Measurements from ENCODE around the gene UBL7. TPM values are rescaled to one million over a fixed set of nuclear protein-coding genes. Genes with fewer than 3 reads are reported as not detected.
"Not testable (repeated sequence)": the region's sequence is repeated elsewhere in the genome, so short reads cannot be mapped to it uniquely, and the experiment has no call there.

UBL7 gene
- total RNA-seq, 8 experiments from 2014 or later = 34.5 to 48.1 (median 43.2) TPM

DNA sequence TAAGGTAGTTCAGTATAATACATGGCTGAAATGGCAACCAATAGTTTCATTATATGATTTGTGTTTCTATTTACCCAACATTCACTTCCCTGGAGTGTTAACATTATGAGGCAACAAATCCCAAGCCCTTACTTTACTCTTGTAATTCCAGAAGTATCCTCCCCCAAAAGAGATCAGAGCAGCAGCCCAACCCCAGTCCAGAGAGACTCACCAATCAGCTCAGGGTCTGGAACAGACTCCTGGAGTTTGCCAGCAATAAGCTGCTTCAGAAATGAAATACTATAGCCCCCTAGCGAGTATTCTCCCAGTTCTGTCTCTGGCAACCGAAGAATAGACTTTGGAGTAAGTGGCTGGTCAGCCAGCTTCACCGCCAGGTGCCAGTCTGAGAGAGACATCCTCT, 2.5 kb downstream of the UBL7 start:
- H3K4me3 ChIP-seq = no peak overlapping the region
- ATAC-seq (replicated peaks in 6 of 8) = no peak
- peaks cover 4 to 7% of the 10 kb centered on the region in 2 donors for H3K4me1 ChIP-seq (replicated peaks in 1 of 2)
- H3K27ac ChIP-seq = no peak overlapping the region
- in situ Hi-C loops (cut with MboI; ENCODE audit: low pct_unique_long_range_greater_than_20kb in 2 of 9, low sequenced_read_pairs in 9 of 9, unreplicated experiment in 9 of 9) = no loop called here
- 83 to 100% (median 87%) methylated on average over 2 of the region's 3 CpGs; no CpG with 5 or more reads in 6 of the 10 experiments for WGBS, 10 experiments

DNA sequence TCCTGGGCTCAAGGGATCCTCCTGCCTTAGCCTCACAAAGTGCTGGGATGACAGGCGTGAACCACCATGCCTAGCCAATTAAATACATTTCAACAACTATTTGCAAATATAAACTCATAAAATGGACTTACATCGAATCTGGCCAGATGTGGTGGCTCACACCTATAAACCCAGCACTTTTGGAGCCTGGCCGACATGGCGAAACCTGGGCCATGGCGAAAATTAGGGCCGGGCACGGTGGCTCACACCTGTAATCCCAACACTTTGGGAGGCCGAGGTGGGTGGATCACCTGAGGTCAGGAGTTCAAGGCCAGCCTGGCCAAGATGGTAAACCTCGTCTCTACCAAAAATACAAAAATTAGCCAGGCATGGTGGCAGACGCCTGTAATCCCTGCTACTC, 3.9 kb downstream of the UBL7 start:
- H3K4me3 ChIP-seq; H3K4me1 ChIP-seq (replicated peaks in 1 of 2); in situ Hi-C loops (cut with MboI; ENCODE audit: low pct_unique_long_range_greater_than_20kb in 2 of 9, low sequenced_read_pairs in 9 of 9, unreplicated experiment in 9 of 9); H3K27ac ChIP-seq; ATAC-seq (replicated peaks in 6 of 8): not testable (repeated sequence)
- 63 to 100% (median 90%) methylated on average over 1 to 5 of the region's 10 CpGs; no CpG with 5 or more reads in 3 of the 10 experiments for WGBS, 10 experiments

GRCh38 chr15:74454764-74455500, 6.0 kb downstream of the UBL7 start:
- ATAC-seq (replicated peaks in 6 of 8) = peak in 3 of 8 experiments; percentile 34 to 90 (median 38)
- H3K4me3 ChIP-seq = no peak overlapping the region
- peaks cover under 1 to 1% of the 10 kb centered on the region in 2 donors for H3K4me1 ChIP-seq (replicated peaks in 1 of 2)
- in situ Hi-C loops (cut with MboI; ENCODE audit: low pct_unique_long_range_greater_than_20kb in 2 of 9, low sequenced_read_pairs in 9 of 9, unreplicated experiment in 9 of 9) = no loop called here
- H3K27ac ChIP-seq = no peak overlapping the region

- 53 to 94% (median 78%) methylated on average over 2 to 12 of the region's 13 CpGs; no CpG with 5 or more reads in 1 of the 10 experiments for WGBS, 10 experiments
- no peak for ATAC-seq (replicated peaks in 6 of 8)
- Histone ChIP-seq H3K27ac (no peak overlapping the region), H3K4me3 (no peak overlapping the region), H3K4me1 (replicated peaks in 1 of 2) (no peaks in the 10 kb centered on the region)
- in situ Hi-C loops (cut with MboI; ENCODE audit: low pct_unique_long_range_greater_than_20kb in 2 of 9, low sequenced_read_pairs in 9 of 9, unreplicated experiment in 9 of 9) = no loop called here
Observed at GRCh38 chr15:74453925-74454763, 6.8 kb downstream of the UBL7 start.

DNA sequence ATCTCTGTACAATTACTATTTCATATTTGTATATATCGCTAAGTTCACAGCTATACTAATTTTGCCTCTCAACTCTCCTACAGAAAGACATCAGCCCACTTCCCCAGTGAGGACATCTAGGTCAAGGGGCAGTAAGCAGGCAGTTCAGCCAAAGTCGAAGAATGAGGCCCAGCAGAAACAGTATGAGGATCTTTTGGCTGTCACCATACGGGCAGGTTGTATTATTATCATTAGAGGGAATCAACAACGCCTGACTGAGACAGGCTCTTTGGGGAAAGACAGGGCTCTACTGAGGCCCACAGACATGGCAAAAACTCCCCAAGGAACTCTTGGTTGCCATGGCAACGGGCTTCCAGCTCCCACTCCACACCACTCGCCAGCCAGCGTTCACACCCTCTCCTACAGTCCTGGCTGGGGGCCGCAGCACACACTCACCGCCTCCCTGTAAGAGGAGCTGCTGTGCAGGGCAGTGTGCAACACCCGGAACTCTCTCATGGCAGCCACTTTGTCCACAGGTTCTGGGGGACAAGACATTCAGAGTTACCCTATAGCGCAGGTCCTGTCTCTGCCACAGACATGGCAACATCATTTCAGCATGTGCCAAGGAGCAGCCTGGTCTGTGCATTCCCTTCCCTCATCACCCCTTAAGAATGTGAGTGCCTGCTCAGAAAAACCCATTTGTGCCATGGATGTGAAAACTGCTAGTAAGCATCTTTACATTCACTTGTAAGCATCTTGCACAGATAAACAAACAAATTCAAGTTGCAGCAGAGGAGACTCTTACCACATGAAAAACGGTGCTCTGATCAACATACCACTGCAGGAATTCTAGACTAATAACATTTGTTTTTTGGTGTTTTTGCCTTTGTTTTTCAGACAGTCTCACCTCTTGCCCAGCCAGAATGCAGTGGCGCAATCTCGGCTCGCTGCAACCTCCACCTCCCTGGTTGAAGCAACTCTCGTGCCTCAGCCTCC, 8.8 kb downstream of the UBL7 start:
- H3K4me3 ChIP-seq = no peak overlapping the region
- no peaks in the 10 kb centered on the region for H3K4me1 ChIP-seq (replicated peaks in 1 of 2)
- H3K27ac ChIP-seq = no peak overlapping the region
- in situ Hi-C loops (cut with MboI; ENCODE audit: low pct_unique_long_range_greater_than_20kb in 2 of 9, low sequenced_read_pairs in 9 of 9, unreplicated experiment in 9 of 9) = no loop called here
- ATAC-seq (replicated peaks in 6 of 8) = peak in 3 of 8 experiments; percentile 15 to 42 (median 20)
- WGBS, 10 experiments = 64 to 98% (median 84%) methylated on average over 4 to 12 of the region's 16 CpGs; no CpG with 5 or more reads in 1 of the 10 experiments

- Histone ChIP-seq H3K4me3 (no peak overlapping the region), H3K4me1 (replicated peaks in 1 of 2) (no peaks in the 10 kb centered on the region), H3K27ac (no peak overlapping the region)
- WGBS, 10 experiments = 90 to 100% (median 100%) methylated on average over 1 to 2 of the region's 2 CpGs; no CpG with 5 or more reads in 3 of the 10 experiments
- ATAC-seq (replicated peaks in 6 of 8) = no peak
- in situ Hi-C loops (cut with MboI; ENCODE audit: low pct_unique_long_range_greater_than_20kb in 2 of 9, low sequenced_read_pairs in 9 of 9, unreplicated experiment in 9 of 9) = no loop called here
Observed at GRCh38 chr15:74451322-74451721, 9.6 kb downstream of the UBL7 start.

DNA sequence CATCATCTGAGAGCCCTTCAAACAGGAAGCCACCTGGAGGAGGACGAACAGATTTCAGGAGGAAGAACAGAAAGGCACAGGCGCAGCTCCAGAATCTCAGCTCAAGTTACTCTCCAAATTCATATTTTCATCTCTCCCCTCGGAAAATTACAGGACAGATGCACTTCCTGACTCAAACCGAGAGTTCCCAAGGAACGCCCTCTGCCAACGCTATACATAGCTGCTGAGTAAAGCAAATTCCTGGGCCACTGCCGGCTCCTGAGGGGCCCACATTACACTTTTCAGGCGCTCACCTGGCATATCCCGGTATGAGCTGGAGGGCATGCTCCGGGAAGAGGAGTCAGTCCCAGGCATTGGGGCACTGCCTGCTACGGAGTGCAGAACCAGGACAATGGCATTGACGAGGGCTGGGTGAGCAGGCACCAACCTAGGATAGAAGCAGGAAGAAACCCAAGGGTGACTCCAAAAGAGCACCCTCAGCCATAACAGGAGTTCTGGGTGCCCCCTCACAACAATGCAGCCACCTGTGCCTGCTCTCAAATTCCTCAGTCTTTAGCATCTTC, 11.2 kb downstream of the UBL7 start:
- in situ Hi-C loops (cut with MboI; ENCODE audit: low pct_unique_long_range_greater_than_20kb in 2 of 9, low sequenced_read_pairs in 9 of 9, unreplicated experiment in 9 of 9) = no loop called here
- WGBS, 10 experiments = 89 to 100% (median 95%) methylated on average over 1 to 8 of the region's 12 CpGs; no CpG with 5 or more reads in 4 of the 10 experiments
- no peak for ATAC-seq (replicated peaks in 6 of 8)
- Histone ChIP-seq H3K4me1 (replicated peaks in 1 of 2) (no peaks in the 10 kb centered on the region), H3K27ac (no peak overlapping the region), H3K4me3 (no peak overlapping the region)

DNA sequence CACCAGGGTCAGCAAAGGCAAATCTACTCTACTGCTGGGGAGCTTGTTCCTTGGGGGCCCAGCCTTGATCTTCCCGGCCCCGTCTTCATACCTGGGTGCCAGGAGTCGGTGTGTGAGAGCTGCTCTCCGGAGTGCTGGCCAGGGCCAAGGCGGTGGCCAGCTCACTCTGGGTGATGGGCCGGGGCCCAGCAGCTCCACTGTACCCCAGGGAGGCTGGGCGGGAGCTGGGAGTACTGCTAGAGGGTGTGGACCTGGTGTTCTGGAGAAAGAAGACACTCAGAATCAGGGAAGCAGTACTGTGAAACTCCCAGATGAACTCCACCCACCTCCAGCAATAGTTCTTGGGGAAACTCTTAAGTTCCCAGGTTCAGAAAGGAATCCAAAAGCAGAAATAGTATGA, 11.9 kb downstream of the UBL7 start:
- in situ Hi-C loops (cut with MboI; ENCODE audit: low pct_unique_long_range_greater_than_20kb in 2 of 9, low sequenced_read_pairs in 9 of 9, unreplicated experiment in 9 of 9) = no loop called here
- ATAC-seq (replicated peaks in 6 of 8) = peak in 1 of 8 experiments; percentile 76
- Histone ChIP-seq H3K4me1 (replicated peaks in 1 of 2) (no peaks in the 10 kb centered on the region), H3K27ac (no peak overlapping the region), H3K4me3 (no peak overlapping the region)
- 87 to 100% (median 92%) methylated on average over 1 to 3 of the region's 7 CpGs; no CpG with 5 or more reads in 5 of the 10 experiments for WGBS, 10 experiments

DNA sequence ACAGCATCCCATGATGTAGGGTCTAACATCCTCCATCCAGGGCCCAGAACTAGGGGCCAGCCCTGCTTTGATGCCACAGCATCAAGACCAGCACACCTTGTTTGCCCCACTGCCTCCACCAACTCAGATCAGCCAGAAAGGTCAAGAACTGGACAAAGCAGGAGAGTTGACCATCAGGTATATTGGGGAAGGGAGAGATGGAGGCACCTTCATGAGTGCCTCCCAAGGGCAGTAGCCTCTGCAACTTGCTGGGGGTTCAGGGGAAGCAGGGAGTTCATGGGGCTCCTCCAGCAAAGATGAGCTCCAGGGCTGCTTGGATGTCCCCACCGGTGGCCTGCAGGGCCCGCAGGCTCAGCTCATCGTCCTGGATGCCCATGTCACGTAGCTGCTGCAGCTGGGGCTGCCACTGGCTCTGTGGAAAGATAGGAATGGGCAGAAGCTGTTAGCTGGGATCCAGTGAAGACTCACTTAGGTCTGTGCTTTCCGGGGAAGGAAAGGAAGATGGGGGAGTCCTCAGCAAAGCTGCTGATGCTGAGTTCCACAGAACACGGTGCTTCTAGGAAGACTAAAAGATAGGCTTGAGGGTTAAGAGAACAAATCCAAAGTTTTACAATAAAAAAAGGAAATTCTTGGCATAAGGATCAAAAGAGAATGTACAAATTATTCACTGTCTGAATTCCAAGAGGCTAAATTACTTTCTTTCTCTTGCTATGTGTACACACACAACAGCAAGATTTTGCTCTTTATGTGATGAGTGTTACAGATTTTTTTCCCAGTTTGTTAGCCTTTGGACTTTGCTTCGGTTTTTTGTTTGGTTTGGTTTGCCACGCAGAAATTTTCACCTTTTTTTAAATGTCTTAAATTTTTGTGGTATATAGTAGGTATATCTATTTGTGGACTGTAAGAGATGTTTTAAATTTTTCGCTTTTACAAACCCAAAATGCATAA, 14.9 kb downstream of the UBL7 start:
- no peak for ATAC-seq (replicated peaks in 6 of 8)
- 72 to 100% (median 84%) methylated on average over 2 to 6 of the region's 9 CpGs for WGBS, 10 experiments
- H3K27ac ChIP-seq = no peak overlapping the region
- no peak overlapping the region for H3K4me3 ChIP-seq
- H3K4me1 ChIP-seq (replicated peaks in 1 of 2) = no peaks in the 10 kb centered on the region
- in situ Hi-C loops (cut with MboI; ENCODE audit: low pct_unique_long_range_greater_than_20kb in 2 of 9, low sequenced_read_pairs in 9 of 9, unreplicated experiment in 9 of 9) = no loop called here

DNA sequence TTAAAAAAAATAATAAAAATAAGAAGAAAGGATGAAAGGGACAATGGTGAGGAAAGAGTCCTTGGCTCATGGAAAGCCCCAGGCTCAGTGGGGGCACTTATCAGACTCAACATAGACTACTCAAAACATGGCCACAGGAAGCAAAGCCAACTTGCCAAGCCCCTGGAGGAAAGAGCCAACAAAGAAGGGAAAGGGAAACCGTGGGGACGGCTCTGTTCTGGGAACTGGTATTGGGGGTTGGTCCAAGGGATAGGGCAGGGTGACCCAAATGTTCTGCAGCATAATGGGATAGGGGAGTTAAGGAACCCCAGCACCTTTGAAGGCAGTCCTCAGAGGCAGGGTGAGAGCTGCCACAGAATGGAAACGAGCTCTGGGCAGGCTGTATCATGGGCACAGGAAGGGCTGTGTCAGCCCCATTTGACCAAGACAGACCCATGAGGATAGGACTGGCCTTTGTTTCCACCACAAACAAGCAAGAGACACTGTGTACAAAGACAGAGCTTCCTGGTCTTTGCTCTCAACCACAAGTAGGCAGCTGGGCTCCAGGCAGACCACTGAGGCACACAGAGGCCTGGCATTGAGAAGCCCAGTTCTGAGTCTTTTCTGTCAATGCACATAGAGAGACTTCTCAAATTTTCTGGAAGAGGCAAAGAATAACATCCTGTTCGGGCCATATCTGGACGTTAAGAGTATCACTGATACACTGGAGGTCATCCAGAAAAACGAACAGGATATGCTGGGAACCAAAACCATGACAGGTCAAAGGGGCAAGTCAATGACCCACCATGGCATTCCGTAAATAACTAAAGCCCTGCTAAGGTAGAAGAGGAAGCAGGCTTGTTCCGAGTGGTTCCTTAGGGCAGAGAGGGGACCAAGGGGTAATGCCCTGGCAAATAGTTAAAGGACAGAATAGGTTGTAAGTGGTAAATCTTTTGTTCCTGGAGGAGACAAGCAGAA, 16.6 kb downstream of the UBL7 start:
- no peak for ATAC-seq (replicated peaks in 6 of 8)
- in situ Hi-C loops (cut with MboI; ENCODE audit: low pct_unique_long_range_greater_than_20kb in 2 of 9, low sequenced_read_pairs in 9 of 9, unreplicated experiment in 9 of 9) = no loop called here
- 60 to 100% (median 80%) methylated on average over 1 to 8 of the region's 8 CpGs; no CpG with 5 or more reads in 1 of the 10 experiments for WGBS, 10 experiments

More for the DNA sequence above, 16.6 kb downstream of the UBL7 start:
- Histone ChIP-seq H3K4me1 (replicated peaks in 1 of 2) (no peaks in the 10 kb centered on the region), H3K4me3 (no peak overlapping the region), H3K27ac (no peak overlapping the region)
